GM23338 (cell line): ENCODE results near the gene CNOT6L. TPM values are rescaled to one million over a fixed set of nuclear protein-coding genes. Genes with fewer than 3 reads are reported as not detected.

Experiments used
- ATAC-seq: fragments of 200-7000 bp; cut with Tn5 transposase; 3 replicates; pipeline ENCODE4 v1.9.1; 2020
- DNase-seq: peaks from one replicate; pipeline ENCODE4 v3.0.0-alpha.2; 2015; ENCODE audit warnings: low spot score
- H2AFZ ChIP-seq: fragments of 200-600 bp; sonication (generic); 2 replicates; pipeline ENCODE4 v1.8.0; 2016; ENCODE audit warnings: antibody characterized with exemption, mild to moderate bottlenecking, moderate library complexity
- H3F3A ChIP-seq: fragments of 200-600 bp; sonication (generic); replicated peaks from 2 replicates; pipeline ENCODE4 v1.8.0; 2017; ENCODE audit warnings: antibody characterized with exemption, mixed run types, low read depth
- H3K27ac ChIP-seq: fragments of 200-600 bp; sonication (generic); 2 replicates; pipeline ENCODE4 v1.6.1; 2016; ENCODE audit warnings: low read depth
- H3K27me3 ChIP-seq: fragments of 200-600 bp; sonication (generic); 2 replicates; pipeline ENCODE4 v1.8.0; 2016; ENCODE audit warnings: mild to moderate bottlenecking, mixed run types, moderate library complexity; ENCODE audit not compliant: insufficient read depth
- H3K36me3 ChIP-seq: fragments of 200-600 bp; sonication (generic); 2 replicates; pipeline ENCODE4 v1.8.0; 2016; ENCODE audit warnings: mild to moderate bottlenecking; ENCODE audit not compliant: insufficient read depth
- H3K4me1 ChIP-seq: fragments of 200-600 bp; sonication (generic); 2 replicates; pipeline ENCODE4 v1.8.0; 2016; ENCODE audit warnings: mild to moderate bottlenecking, moderate library complexity; ENCODE audit not compliant: insufficient read depth
- H3K4me2 ChIP-seq: fragments of 200-600 bp; sonication (generic); 2 replicates; pipeline ENCODE4 v1.7.1; 2017; ENCODE audit warnings: mixed run types
- H3K4me3 ChIP-seq: fragments of 200-600 bp; sonication (generic); 2 replicates; pipeline ENCODE4 v1.6.1; 2016; ENCODE audit warnings: mixed run types
- H3K79me2 ChIP-seq: fragments of 200-600 bp; sonication (generic); replicated peaks from 2 replicates; pipeline ENCODE4 v1.8.0; 2017; ENCODE audit warnings: mild to moderate bottlenecking; ENCODE audit not compliant: insufficient read depth
- H3K9me2 ChIP-seq: fragments of 200-600 bp; sonication (generic); 2 replicates; pipeline ENCODE4 v1.8.0; 2017; ENCODE audit not compliant: insufficient read depth
- H4K20me1 ChIP-seq: fragments of 200-600 bp; sonication (generic); replicated peaks from 2 replicates; pipeline ENCODE4 v1.8.0; 2017; ENCODE audit warnings: mild to moderate bottlenecking; ENCODE audit not compliant: insufficient read depth
- H3K27ac Mint-ChIP-seq: 2 replicates; pipeline ENCODE4 v1.8.0; 2020; ENCODE audit warnings: inconsistent platforms, mild to moderate bottlenecking, moderate library complexity, mixed read lengths
- H3K27me3 Mint-ChIP-seq: 3 replicates; pipeline ENCODE4 v1.8.0; 2022; ENCODE audit warnings: low read depth, mild to moderate bottlenecking, moderate library complexity, mixed read lengths, inconsistent platforms; ENCODE audit not compliant: insufficient read depth, poor library complexity
- H3K36me3 Mint-ChIP-seq: 3 replicates; pipeline ENCODE4 v1.8.0; 2021; ENCODE audit warnings: low read depth, mild to moderate bottlenecking, inconsistent platforms, moderate library complexity, mixed read lengths
- H3K4me1 Mint-ChIP-seq: 3 replicates; pipeline ENCODE4 v1.8.0; 2020; ENCODE audit warnings: mild to moderate bottlenecking, inconsistent platforms, mixed read lengths
- H3K4me3 Mint-ChIP-seq: 3 replicates; pipeline ENCODE4 v1.8.0; 2021; ENCODE audit warnings: moderate library complexity, mild to moderate bottlenecking, inconsistent platforms, mixed read lengths
- H3K9me3 Mint-ChIP-seq: 3 replicates; pipeline ENCODE4 v1.8.0; 2020; ENCODE audit warnings: moderate library complexity, mild to moderate bottlenecking, inconsistent platforms, mixed read lengths
- CREB1 ChIP-seq: fragments of 250-450 bp; sonication (Bioruptor Pico); IDR thresholded peaks from 2 replicates; pipeline ENCODE4 v1.5.0; 2020; ENCODE audit warnings: low read depth, mild to moderate bottlenecking, moderate library complexity
- ETS1 ChIP-seq: IDR thresholded peaks from 2 replicates; pipeline ENCODE4 v1.6.1; 2016; ENCODE audit warnings: antibody characterized with exemption
- EZH2 ChIP-seq: fragments of 200-600 bp; sonication (generic); IDR thresholded peaks from one replicate; pipeline ENCODE4 v1.8.0; 2017; ENCODE audit warnings: antibody characterized with exemption, mild to moderate bottlenecking, low read depth; ENCODE audit not compliant: unreplicated experiment
- EZH2phosphoT487 ChIP-seq: fragments of 200-600 bp; sonication (generic); IDR thresholded peaks from one replicate; pipeline ENCODE4 v1.8.1; 2018; ENCODE audit warnings: antibody characterized with exemption; ENCODE audit not compliant: unreplicated experiment
- JUNB ChIP-seq: IDR thresholded peaks from one replicate; pipeline ENCODE4 v1.6.1; 2016; ENCODE audit warnings: antibody characterized with exemption; ENCODE audit not compliant: unreplicated experiment
- NANOG ChIP-seq: IDR thresholded peaks from 2 replicates; pipeline ENCODE4 v1.6.1; 2016; ENCODE audit warnings: antibody characterized with exemption, borderline replicate concordance
- POLR2AphosphoS5 ChIP-seq: IDR thresholded peaks from 2 replicates; pipeline ENCODE4 v1.6.1; 2016; ENCODE audit warnings: antibody characterized with exemption, low read depth
- STAT1 ChIP-seq: IDR thresholded peaks from one replicate; pipeline ENCODE4 v1.6.1; 2016; ENCODE audit warnings: antibody characterized with exemption; ENCODE audit not compliant: unreplicated experiment
- polyA plus RNA-seq: library from polyadenylated mRNA; unstranded; fragments of >200 nt; fragmentation: Nextera tagmentation; extraction: Ambion mirVana; gene quantifications from 2 replicates; pipeline ENCODE4 v1.2.1, GENCODE V29; 2016
- total RNA-seq: library from RNA; depleted of rRNA; stranded (reverse); fragments of >200 nt; shearing (Covaris generic); gene quantifications from 2 replicates; pipeline ENCODE4 v1.2.3, GENCODE V29; 2014
- TF ChIP-seq, protein P1 (sequence below): IDR thresholded peaks from one replicate; pipeline ENCODE4 v1.6.1; 2018; ENCODE audit warnings: antibody characterized with exemption; ENCODE audit not compliant: unreplicated experiment
- TF ChIP-seq, protein P2 (sequence below): fragments of 250-450 bp; sonication (Bioruptor Pico); IDR thresholded peaks from 2 replicates; pipeline ENCODE4 v1.5.0; 2020; ENCODE audit warnings: mild to moderate bottlenecking, moderate library complexity

The CNOT6L gene
- total and polyA plus RNA-seq, 2 experiments from 2014 or later: 3.2 to 13.9 TPM

DNA sequence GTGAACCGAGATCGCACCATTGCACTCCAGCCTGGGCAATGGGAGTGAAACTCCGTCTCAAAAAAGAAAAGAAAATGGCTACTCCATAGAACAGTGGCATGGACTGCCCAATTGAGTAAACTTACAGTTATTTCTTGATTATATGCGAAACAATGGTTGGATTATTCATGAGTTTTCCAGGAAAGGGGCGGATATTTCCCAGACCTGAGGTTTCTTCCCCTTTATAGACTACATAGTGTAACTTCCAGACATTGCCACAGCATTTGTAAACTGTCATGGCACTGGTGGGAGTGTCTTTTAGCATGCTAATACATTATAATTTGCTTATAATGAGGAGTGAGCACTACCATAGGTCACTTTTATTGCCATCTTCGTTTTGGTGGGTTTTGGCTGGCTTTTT is 29.3 kb upstream of the CNOT6L start:
- H3F3A ChIP-seq: no peaks in the 10 kb centered on the region
- no peaks in the 10 kb centered on the region for H3K36me3 ChIP-seq
- no peaks in the 10 kb centered on the region for H3K27me3 ChIP-seq
- no peak overlapping the region for H3K27ac ChIP-seq
- Mint-ChIP-seq H3K27me3 (peaks cover 1% of the 10 kb centered on the region), H3K9me3 (no peaks in the 10 kb centered on the region), H3K4me1 (peaks cover 7% of the 10 kb centered on the region; the same call in 2 of the 3 replicates), H3K36me3 (no peaks in the 10 kb centered on the region), H3K27ac (no peak overlapping the region), H3K4me3 (no peak overlapping the region)
- no peaks in the 10 kb centered on the region for H4K20me1 ChIP-seq
- H3K9me2 ChIP-seq: no peaks in the 10 kb centered on the region
- no peak overlapping the region for H3K4me3 ChIP-seq
- peak overlapping the region; percentile 57 for H2AFZ ChIP-seq
- TF ChIP-seq EZH2 (no peak), STAT1 (no peak), EZH2phosphoT487 (no peak), POLR2AphosphoS5 (no peak), ETS1 (no peak), NANOG (no peak), CREB1 (CRISPR knock-in tag) (no peak), JUNB (no peak)
- TF ChIP-seq, protein P1, sequence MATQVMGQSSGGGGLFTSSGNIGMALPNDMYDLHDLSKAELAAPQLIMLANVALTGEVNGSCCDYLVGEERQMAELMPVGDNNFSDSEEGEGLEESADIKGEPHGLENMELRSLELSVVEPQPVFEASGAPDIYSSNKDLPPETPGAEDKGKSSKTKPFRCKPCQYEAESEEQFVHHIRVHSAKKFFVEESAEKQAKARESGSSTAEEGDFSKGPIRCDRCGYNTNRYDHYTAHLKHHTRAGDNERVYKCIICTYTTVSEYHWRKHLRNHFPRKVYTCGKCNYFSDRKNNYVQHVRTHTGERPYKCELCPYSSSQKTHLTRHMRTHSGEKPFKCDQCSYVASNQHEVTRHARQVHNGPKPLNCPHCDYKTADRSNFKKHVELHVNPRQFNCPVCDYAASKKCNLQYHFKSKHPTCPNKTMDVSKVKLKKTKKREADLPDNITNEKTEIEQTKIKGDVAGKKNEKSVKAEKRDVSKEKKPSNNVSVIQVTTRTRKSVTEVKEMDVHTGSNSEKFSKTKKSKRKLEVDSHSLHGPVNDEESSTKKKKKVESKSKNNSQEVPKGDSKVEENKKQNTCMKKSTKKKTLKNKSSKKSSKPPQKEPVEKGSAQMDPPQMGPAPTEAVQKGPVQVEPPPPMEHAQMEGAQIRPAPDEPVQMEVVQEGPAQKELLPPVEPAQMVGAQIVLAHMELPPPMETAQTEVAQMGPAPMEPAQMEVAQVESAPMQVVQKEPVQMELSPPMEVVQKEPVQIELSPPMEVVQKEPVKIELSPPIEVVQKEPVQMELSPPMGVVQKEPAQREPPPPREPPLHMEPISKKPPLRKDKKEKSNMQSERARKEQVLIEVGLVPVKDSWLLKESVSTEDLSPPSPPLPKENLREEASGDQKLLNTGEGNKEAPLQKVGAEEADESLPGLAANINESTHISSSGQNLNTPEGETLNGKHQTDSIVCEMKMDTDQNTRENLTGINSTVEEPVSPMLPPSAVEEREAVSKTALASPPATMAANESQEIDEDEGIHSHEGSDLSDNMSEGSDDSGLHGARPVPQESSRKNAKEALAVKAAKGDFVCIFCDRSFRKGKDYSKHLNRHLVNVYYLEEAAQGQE: no peak
- TF ChIP-seq, protein P2, sequence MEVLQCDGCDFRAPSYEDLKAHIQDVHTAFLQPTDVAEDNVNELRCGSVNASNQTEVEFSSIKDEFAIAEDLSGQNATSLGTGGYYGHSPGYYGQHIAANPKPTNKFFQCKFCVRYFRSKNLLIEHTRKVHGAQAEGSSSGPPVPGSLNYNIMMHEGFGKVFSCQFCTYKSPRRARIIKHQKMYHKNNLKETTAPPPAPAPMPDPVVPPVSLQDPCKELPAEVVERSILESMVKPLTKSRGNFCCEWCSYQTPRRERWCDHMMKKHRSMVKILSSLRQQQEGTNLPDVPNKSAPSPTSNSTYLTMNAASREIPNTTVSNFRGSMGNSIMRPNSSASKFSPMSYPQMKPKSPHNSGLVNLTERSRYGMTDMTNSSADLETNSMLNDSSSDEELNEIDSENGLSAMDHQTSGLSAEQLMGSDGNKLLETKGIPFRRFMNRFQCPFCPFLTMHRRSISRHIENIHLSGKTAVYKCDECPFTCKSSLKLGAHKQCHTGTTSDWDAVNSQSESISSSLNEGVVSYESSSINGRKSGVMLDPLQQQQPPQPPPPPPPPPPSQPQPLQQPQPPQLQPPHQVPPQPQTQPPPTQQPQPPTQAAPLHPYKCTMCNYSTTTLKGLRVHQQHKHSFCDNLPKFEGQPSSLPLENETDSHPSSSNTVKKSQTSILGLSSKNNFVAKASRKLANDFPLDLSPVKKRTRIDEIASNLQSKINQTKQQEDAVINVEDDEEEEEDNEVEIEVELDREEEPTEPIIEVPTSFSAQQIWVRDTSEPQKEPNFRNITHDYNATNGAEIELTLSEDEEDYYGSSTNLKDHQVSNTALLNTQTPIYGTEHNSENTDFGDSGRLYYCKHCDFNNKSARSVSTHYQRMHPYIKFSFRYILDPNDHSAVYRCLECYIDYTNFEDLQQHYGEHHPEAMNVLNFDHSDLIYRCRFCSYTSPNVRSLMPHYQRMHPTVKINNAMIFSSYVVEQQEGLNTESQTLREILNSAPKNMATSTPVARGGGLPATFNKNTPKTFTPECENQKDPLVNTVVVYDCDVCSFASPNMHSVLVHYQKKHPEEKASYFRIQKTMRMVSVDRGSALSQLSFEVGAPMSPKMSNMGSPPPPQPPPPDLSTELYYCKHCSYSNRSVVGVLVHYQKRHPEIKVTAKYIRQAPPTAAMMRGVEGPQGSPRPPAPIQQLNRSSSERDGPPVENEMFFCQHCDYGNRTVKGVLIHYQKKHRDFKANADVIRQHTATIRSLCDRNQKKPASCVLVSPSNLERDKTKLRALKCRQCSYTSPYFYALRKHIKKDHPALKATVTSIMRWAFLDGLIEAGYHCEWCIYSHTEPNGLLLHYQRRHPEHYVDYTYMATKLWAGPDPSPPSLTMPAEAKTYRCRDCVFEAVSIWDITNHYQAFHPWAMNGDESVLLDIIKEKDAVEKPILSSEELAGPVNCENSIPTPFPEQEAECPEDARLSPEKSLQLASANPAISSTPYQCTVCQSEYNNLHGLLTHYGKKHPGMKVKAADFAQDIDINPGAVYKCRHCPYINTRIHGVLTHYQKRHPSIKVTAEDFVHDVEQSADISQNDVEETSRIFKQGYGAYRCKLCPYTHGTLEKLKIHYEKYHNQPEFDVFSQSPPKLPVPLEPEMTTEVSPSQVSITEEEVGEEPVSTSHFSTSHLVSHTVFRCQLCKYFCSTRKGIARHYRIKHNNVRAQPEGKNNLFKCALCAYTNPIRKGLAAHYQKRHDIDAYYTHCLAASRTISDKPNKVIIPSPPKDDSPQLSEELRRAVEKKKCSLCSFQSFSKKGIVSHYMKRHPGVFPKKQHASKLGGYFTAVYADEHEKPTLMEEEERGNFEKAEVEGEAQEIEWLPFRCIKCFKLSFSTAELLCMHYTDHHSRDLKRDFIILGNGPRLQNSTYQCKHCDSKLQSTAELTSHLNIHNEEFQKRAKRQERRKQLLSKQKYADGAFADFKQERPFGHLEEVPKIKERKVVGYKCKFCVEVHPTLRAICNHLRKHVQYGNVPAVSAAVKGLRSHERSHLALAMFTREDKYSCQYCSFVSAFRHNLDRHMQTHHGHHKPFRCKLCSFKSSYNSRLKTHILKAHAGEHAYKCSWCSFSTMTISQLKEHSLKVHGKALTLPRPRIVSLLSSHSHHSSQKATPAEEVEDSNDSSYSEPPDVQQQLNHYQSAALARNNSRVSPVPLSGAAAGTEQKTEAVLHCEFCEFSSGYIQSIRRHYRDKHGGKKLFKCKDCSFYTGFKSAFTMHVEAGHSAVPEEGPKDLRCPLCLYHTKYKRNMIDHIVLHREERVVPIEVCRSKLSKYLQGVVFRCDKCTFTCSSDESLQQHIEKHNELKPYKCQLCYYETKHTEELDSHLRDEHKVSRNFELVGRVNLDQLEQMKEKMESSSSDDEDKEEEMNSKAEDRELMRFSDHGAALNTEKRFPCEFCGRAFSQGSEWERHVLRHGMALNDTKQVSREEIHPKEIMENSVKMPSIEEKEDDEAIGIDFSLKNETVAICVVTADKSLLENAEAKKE (CRISPR knock-in tag): no peak
- ATAC-seq: no peak
- H3K79me2 ChIP-seq: no peaks in the 10 kb centered on the region
- peaks cover 3% of the 10 kb centered on the region for H3K4me1 ChIP-seq
- no peak overlapping the region for H3K4me2 ChIP-seq
- no peak for DNase-seq
